Esophagus (tissue), 2 donors: Measurements from ENCODE around the gene LTBP2. TPM values are rescaled to one million over a fixed set of nuclear protein-coding genes. Genes with fewer than 3 reads are reported as not detected.

Experiments
- H3K27ac ChIP-seq, 2 donors: one replicate each; pipeline ENCODE4 v1.5.1; 2013; ENCODE audit warnings: low read depth in 2 of 2, mild to moderate bottlenecking in 2 of 2, inconsistent platforms in 1 of 2, low read length in 1 of 2, moderate library complexity in 1 of 2
- H3K27me3 ChIP-seq, 2 donors: one replicate each; pipeline ENCODE4 v1.6.1; 2013; ENCODE audit warnings: low read length in 2 of 2, control low read depth in 1 of 2, mild to moderate bottlenecking in 1 of 2; ENCODE audit not compliant: insufficient read depth in 2 of 2, control insufficient read depth in 1 of 2
- H3K36me3 ChIP-seq, 2 donors: one replicate each; pipeline ENCODE4 v1.6.1; 2013; ENCODE audit warnings: low read length in 1 of 2; ENCODE audit not compliant: control insufficient read depth in 2 of 2, insufficient read depth in 2 of 2
- H3K4me1 ChIP-seq, 2 donors: one replicate each; pipeline ENCODE4 v1.6.1; 2013; ENCODE audit warnings: low read length in 1 of 2; ENCODE audit not compliant: control insufficient read depth in 2 of 2, insufficient read depth in 2 of 2
- H3K4me3 ChIP-seq, 2 donors: one replicate each; pipeline ENCODE4 v1.5.1; 2013; ENCODE audit warnings: low read length in 2 of 2, mild to moderate bottlenecking in 2 of 2, low read depth in 1 of 2, moderate library complexity in 1 of 2
- H3K9me3 ChIP-seq, 2 donors: one replicate each; pipeline ENCODE4 v1.6.1; 2013; ENCODE audit warnings: mild to moderate bottlenecking in 2 of 2, low read depth in 1 of 2, low read length in 1 of 2, moderate library complexity in 1 of 2; ENCODE audit not compliant: control insufficient read depth in 2 of 2, insufficient read depth in 1 of 2
- WGBS, 2 donors: extraction: QIAGEN DNeasy Blood & Tissue Kit; methylation state at CpG; one replicate each; pipeline ENCODE4 v1.1.7; 2013; 5-methylcytosine and 5-hydroxymethylcytosine counted together
- polyA plus RNA-seq, 2 donors: library from polyadenylated mRNA; stranded (reverse); fragments of 200-250 nt; gene quantifications; one replicate each; pipeline ENCODE4 v1.2.3, GENCODE V29; 2013
- donor health status: healthy with polysubstance abuse.
- donor health status: Bipolar disorder and iron deficiency.

LTBP2 gene
- polyA plus RNA-seq, 2 donors, result 4.7 to 5.5 TPM

- 77 to 86% methylated on average over 6 of the region's 6 CpGs for WGBS, 2 donors
- no peak overlapping the region for H3K4me3 ChIP-seq
- peaks cover 3 to 5% of the 10 kb centered on the region in 2 donors for H3K36me3 ChIP-seq
- no peak overlapping the region for H3K27ac ChIP-seq
- no peaks in the 10 kb centered on the region for H3K27me3 ChIP-seq
- no peaks in the 10 kb centered on the region for H3K9me3 ChIP-seq
- H3K4me1 ChIP-seq, result no peaks in the 10 kb centered on the region
Observed at GRCh38 chr14:74519316-74520074, 92.5 kb downstream of the LTBP2 start.

- Histone ChIP-seq H3K27ac (no peak overlapping the region), H3K4me1 (no peaks in the 10 kb centered on the region), H3K4me3 (no peak overlapping the region), H3K36me3 (peaks cover 3 to 5% of the 10 kb centered on the region in 2 donors), H3K27me3 (no peaks in the 10 kb centered on the region), H3K9me3 (no peaks in the 10 kb centered on the region)
- 46 to 68% methylated on average over 6 of the region's 6 CpGs for WGBS, 2 donors
Observed at GRCh38 chr14:74518221-74518620, 93.8 kb downstream of the LTBP2 start.

GRCh38 chr14:74517731-74518130 lies 94.3 kb downstream of the LTBP2 start:
- no peak overlapping the region for H3K27ac ChIP-seq
- H3K4me1 ChIP-seq, result no peaks in the 10 kb centered on the region
- no peaks in the 10 kb centered on the region for H3K27me3 ChIP-seq
- 64 to 66% methylated on average over 4 of the region's 4 CpGs for WGBS, 2 donors
- peaks cover 3 to 5% of the 10 kb centered on the region in 2 donors for H3K36me3 ChIP-seq
- no peaks in the 10 kb centered on the region for H3K9me3 ChIP-seq
- H3K4me3 ChIP-seq, result no peak overlapping the region

GRCh38 chr14:74516451-74517160 lies 95.4 kb downstream of the LTBP2 start:
- Histone ChIP-seq H3K4me3 (no peak overlapping the region), H3K36me3 (peaks cover 3 to 5% of the 10 kb centered on the region in 2 donors), H3K9me3 (no peaks in the 10 kb centered on the region), H3K27ac (no peak overlapping the region), H3K27me3 (no peaks in the 10 kb centered on the region), H3K4me1 (no peaks in the 10 kb centered on the region)
- WGBS, 2 donors, result 88 to 89% methylated on average over 12 of the region's 12 CpGs

GRCh38 chr14:74515891-74516412 lies 96.1 kb downstream of the LTBP2 start:
- WGBS, 2 donors, result 87 to 90% methylated on average over 8 of the region's 8 CpGs
- Histone ChIP-seq H3K27me3 (no peaks in the 10 kb centered on the region), H3K4me3 (no peak overlapping the region), H3K27ac (no peak overlapping the region), H3K4me1 (peaks cover 2 to 3% of the 10 kb centered on the region in 2 donors), H3K9me3 (no peaks in the 10 kb centered on the region), H3K36me3 (peaks cover 2 to 5% of the 10 kb centered on the region in 2 donors)

GRCh38 chr14:74514471-74514941 lies 97.5 kb downstream of the LTBP2 start:
- no peaks in the 10 kb centered on the region for H3K9me3 ChIP-seq
- 42 to 54% methylated on average over 13 of the region's 13 CpGs for WGBS, 2 donors
- H3K27me3 ChIP-seq, result no peaks in the 10 kb centered on the region
- H3K4me3 ChIP-seq, result no peak overlapping the region
- peaks cover 5 to 7% of the 10 kb centered on the region in 2 donors for H3K4me1 ChIP-seq
- H3K27ac ChIP-seq, result no peak overlapping the region
- H3K36me3 ChIP-seq, result peaks cover 0 to 5% of the 10 kb centered on the region in 2 donors

- H3K4me1 ChIP-seq, result peaks cover 8 to 11% of the 10 kb centered on the region in 2 donors
- WGBS, 2 donors, result 81 to 87% methylated on average over 10 of the region's 10 CpGs
- H3K9me3 ChIP-seq, result no peaks in the 10 kb centered on the region
- no peaks in the 10 kb centered on the region for H3K27me3 ChIP-seq
- no peak overlapping the region for H3K27ac ChIP-seq
- peaks cover 3 to 5% of the 10 kb centered on the region in 2 donors for H3K36me3 ChIP-seq
- no peak overlapping the region for H3K4me3 ChIP-seq
Observed at GRCh38 chr14:74511966-74512830, 99.8 kb downstream of the LTBP2 start.

GRCh38 chr14:74510959-74511409 lies 101.1 kb downstream of the LTBP2 start:
- peaks cover 8 to 11% of the 10 kb centered on the region in 2 donors for H3K4me1 ChIP-seq
- WGBS, 2 donors, result 72% methylated on average over 10 of the region's 10 CpGs
- H3K4me3 ChIP-seq, result no peak overlapping the region
- H3K9me3 ChIP-seq, result no peaks in the 10 kb centered on the region
- peaks cover 3% of the 10 kb centered on the region in 2 donors for H3K36me3 ChIP-seq
- H3K27me3 ChIP-seq, result no peaks in the 10 kb centered on the region
- no peak overlapping the region for H3K27ac ChIP-seq
